Memory B cell (primary cell): ENCODE results near the gene L3MBTL1.

ENCODE experiments used
- ATAC-seq: fragments of 150-1000 bp; cut with Tn5 transposase; 2 replicates; pipeline ENCODE4 v1.10.0; 2021; ENCODE audit warnings: low read depth, mild to moderate bottlenecking, moderate library complexity
- DNase-seq, 2 donors: peaks; one replicate each; pipeline ENCODE4 v3.0.0; 2022; ENCODE audit warnings: low spot score in 2 of 2
- H3K27ac Mint-ChIP-seq: one replicate; pipeline ENCODE4 v1.8.0; 2022; ENCODE audit warnings: mild to moderate bottlenecking, moderate library complexity, mixed read lengths
- H3K27me3 Mint-ChIP-seq: one replicate; pipeline ENCODE4 v1.8.0; 2022; ENCODE audit warnings: mixed read lengths
- H3K36me3 Mint-ChIP-seq: one replicate; pipeline ENCODE4 v1.8.0; 2022; ENCODE audit warnings: mild to moderate bottlenecking, mixed read lengths
- H3K4me1 Mint-ChIP-seq: one replicate; pipeline ENCODE4 v1.8.0; 2022; ENCODE audit warnings: mixed read lengths
- H3K4me3 Mint-ChIP-seq: one replicate; pipeline ENCODE4 v1.8.0; 2022; ENCODE audit warnings: mild to moderate bottlenecking, moderate library complexity, mixed read lengths
- H3K9me3 Mint-ChIP-seq: one replicate; pipeline ENCODE4 v1.8.0; 2022; ENCODE audit warnings: mixed read lengths

Gene L3MBTL1

DNA sequence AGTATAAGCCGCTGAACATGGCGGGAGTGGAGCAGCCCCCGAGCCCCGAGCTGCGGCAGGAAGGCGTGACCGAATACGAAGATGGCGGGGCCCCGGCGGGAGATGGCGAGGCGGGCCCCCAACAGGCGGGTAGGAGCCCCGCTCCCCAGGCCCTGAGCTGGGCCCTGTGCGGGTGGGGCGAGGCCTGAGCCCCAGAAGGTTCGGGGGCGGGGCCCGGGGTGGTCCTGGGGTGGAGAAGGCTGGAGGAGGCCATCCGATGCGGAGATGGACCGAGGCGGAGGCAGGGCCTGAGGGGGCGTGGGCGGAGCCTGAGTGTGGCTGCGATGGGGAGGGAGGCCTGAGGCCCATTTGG is 7.1 kb downstream of the L3MBTL1 start:
- H3K4me1 Mint-ChIP-seq = peaks cover 15% of the 10 kb centered on the region
- peaks cover 4% of the 10 kb centered on the region for H3K27me3 Mint-ChIP-seq
- H3K9me3 Mint-ChIP-seq = no peaks in the 10 kb centered on the region
- peak overlapping the region; percentile 93 for H3K27ac Mint-ChIP-seq
- H3K4me3 Mint-ChIP-seq = peak overlapping the region; percentile 89
- no peak for DNase-seq
- ATAC-seq = peak; percentile 16
- peaks cover 2% of the 10 kb centered on the region for H3K36me3 Mint-ChIP-seq

DNA sequence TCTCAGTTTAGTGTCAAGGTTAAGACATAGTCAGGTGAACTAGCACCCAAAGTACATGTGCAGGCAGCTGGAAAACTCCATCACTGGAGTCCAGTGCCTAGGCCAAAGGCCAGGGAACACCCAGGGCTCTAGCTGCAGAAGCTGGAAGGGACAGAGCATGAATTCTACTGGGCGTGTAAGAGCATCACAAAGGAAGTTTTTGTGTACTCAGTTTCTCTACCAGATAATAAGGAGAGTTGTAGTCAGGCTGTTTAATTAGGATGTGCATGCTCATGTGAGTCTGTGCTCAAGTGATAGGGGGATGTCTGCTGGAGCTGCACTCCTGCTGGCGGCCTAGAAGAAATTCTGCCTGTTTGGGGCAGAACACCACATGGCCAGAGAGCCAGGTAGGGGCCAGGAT is 8.1 kb downstream of the L3MBTL1 start:
- Mint-ChIP-seq H3K9me3 (no peaks in the 10 kb centered on the region), H3K4me3 (peak overlapping the region; percentile 89), H3K27me3 (peaks cover 4% of the 10 kb centered on the region), H3K36me3 (peaks cover 2% of the 10 kb centered on the region), H3K4me1 (peaks cover 15% of the 10 kb centered on the region), H3K27ac (no peak overlapping the region)
- DNase-seq (no peak), ATAC-seq (no peak)

DNA sequence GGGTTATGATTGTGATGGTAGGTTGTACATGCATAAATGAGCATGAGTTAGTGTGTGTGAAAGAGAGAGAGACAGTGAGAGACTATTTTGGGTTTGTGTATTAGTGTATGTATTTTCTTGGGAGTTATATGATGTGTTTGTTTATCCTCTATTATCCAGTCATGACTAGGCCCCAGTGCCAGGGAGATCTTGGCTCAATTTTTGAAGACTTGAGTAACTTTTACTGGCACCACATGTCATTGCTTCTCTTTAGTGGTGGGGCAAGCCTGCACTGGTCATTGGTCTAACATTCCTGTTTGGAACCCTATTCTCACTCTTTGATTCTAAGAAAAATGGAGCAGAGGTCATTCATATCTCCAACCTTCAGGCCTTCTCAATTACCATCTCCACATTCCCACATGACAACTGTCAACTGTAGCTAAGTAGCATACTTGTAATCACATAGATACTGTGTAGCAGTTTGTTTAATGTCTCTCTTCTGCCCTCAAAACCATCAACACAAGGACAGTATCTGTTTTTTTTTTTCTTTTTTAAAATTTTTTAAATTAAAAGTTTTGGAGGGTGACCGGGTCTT is 8.8 kb downstream of the L3MBTL1 start:
- H3K36me3 Mint-ChIP-seq = peaks cover 4% of the 10 kb centered on the region
- DNase-seq = no peak
- H3K27me3 Mint-ChIP-seq = peaks cover 4% of the 10 kb centered on the region
- H3K9me3 Mint-ChIP-seq = no peaks in the 10 kb centered on the region
- H3K27ac Mint-ChIP-seq = no peak overlapping the region
- H3K4me3 Mint-ChIP-seq = no peak overlapping the region
- ATAC-seq = no peak
- H3K4me1 Mint-ChIP-seq = peaks cover 15% of the 10 kb centered on the region

DNA sequence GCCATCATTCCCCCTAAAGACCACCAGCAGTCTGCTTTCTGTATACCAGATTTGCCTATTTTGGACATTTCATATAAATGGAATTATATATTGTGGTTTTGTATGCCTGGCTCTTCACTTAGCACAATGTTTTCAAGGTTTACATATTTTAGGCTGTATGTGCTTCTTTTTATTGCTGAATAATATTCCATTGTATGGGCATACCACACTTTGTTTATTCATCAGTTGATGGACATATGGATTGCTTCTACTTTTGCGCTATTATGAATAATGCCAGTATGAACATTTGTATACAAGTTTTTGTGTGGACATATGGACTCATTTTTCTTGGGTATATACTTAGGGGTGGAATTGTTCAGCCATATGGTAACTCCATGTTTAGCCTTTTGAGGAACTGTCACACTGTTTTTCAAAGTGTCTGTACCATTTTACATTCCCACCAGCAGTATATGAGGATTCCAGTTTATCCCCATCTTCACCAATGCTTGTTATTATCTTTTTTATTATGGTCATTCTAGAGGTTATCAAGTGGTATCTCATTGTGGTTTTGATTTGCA is 12.7 kb downstream of the L3MBTL1 start:
- H3K4me3 Mint-ChIP-seq = no peak overlapping the region
- no peak overlapping the region for H3K27ac Mint-ChIP-seq
- peaks cover 2% of the 10 kb centered on the region for H3K9me3 Mint-ChIP-seq
- no peak for ATAC-seq
- peaks cover 9% of the 10 kb centered on the region for H3K4me1 Mint-ChIP-seq
- no peak for DNase-seq
- H3K27me3 Mint-ChIP-seq = peaks cover 3% of the 10 kb centered on the region
- H3K36me3 Mint-ChIP-seq = peaks cover 5% of the 10 kb centered on the region

DNA sequence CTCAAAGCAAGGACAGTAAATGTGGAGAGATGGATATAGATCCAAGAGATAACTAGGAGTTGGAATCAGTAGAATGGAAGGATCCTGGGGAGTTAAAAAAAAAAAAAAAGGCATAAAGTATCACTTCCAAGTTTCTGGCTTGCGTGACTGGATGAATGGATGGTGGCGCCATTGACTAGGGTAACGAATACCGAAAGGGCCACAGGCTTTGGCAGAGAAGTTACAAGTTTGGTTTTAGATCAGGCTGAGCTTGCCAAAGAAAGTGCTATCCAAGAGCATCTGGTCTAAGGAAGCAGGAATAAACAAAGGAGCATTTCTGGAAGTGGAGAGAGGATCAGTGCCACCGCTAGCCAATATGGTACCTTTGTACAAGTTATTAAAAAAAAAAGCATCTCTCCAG is 17.5 kb downstream of the L3MBTL1 start:
- Mint-ChIP-seq H3K27ac (no peak overlapping the region), H3K4me3 (no peak overlapping the region), H3K36me3 (peaks cover 4% of the 10 kb centered on the region), H3K27me3 (peaks cover 4% of the 10 kb centered on the region), H3K4me1 (no peaks in the 10 kb centered on the region), H3K9me3 (peaks cover 2% of the 10 kb centered on the region)
- ATAC-seq (no peak), DNase-seq (no peak)

DNA sequence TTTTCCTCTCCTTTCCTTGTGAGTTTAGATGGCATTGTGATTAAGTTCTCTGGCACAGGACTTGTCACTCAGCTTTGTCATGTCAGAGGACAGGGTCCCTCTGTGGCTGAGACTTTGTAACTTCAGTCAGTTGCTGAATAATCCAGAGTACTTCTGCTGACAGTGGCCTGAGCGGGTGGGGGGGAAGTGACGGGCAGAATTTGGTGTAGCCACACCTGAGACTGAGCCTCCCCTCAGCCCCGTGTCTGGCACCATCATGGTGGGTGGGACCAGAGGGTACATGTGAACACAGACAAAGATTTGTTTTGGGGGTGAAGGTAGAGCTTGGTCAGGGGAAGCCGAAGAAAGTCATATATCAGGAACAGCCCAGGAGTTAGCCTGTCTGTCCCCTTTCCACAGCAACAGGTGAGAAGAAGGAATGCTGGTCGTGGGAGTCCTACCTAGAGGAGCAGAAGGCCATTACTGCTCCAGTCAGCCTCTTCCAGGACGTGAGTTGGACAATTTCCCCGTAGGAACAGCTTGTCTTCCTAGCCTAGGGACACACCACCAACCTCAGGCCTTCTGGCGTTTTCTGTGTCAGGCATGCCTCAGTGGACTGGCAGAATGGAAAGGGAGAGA is 20.9 kb downstream of the L3MBTL1 start:
- no peak overlapping the region for H3K27ac Mint-ChIP-seq
- H3K4me3 Mint-ChIP-seq = no peak overlapping the region
- ATAC-seq (no peak), DNase-seq (no peak)
- H3K9me3 Mint-ChIP-seq = peaks cover 2% of the 10 kb centered on the region
- H3K36me3 Mint-ChIP-seq = peaks cover 2% of the 10 kb centered on the region
- H3K27me3 Mint-ChIP-seq = peaks cover 1% of the 10 kb centered on the region
- H3K4me1 Mint-ChIP-seq = no peaks in the 10 kb centered on the region

DNA sequence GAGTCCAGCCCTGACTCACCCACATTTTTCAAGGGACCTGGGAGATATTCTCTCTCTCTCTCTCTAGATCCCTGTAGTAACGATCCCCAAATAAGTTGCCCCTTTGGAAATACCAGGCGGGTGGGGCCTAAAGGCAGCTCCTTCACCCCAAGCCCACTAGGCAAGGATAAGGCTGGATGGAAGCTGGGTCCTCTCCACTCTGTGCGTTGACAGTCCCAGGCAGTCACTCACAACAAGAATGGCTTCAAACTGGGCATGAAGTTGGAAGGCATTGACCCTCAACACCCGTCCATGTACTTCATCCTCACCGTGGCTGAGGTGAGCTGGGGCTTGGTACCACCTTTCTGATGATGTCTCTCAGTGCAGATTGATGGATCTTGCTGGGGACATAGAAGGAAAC is 21.6 kb downstream of the L3MBTL1 start:
- ATAC-seq = no peak
- no peaks in the 10 kb centered on the region for H3K4me1 Mint-ChIP-seq
- no peak for DNase-seq
- no peak overlapping the region for H3K27ac Mint-ChIP-seq
- no peak overlapping the region for H3K4me3 Mint-ChIP-seq
- H3K36me3 Mint-ChIP-seq = peaks cover 2% of the 10 kb centered on the region
- peaks cover 2% of the 10 kb centered on the region for H3K9me3 Mint-ChIP-seq
- peaks cover 1% of the 10 kb centered on the region for H3K27me3 Mint-ChIP-seq

DNA sequence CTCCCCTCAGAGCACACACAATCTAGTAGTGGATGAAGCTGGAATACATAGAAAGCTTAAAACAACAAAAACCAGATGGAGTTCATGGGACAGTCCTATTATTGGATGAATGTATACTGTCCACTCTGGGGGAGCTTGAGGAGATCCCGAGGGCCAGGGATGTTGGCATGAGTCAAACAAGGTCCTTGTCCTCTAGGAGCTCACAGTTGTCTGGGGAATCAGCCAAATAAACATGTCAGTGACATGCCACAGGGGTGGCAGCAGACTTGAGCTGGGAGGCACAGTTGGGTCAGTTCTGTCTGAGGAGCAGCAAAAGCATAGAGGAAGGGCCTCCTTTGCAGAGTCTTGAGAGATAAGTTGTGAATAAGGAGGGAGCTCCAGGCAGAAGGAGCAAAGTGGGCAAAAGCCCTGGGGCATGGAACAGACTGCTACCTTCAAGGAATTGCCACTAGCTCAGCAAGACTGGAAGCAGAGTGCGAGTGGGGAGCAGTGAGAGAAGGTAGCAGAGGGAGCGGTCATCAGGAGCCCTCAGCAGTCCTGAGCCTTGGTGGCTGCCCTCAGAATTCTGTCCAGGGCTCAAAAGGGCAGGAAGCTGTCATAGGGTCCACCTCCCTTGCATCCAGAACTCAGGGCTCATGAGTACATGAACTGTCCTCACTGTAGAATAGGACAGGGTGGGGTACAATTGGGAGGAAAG is 22.1 kb downstream of the L3MBTL1 start:
- DNase-seq = no peak
- peaks cover 2% of the 10 kb centered on the region for H3K36me3 Mint-ChIP-seq
- H3K27me3 Mint-ChIP-seq = peaks cover 1% of the 10 kb centered on the region
- no peak for ATAC-seq
- H3K27ac Mint-ChIP-seq = no peak overlapping the region
- peaks cover under 1% of the 10 kb centered on the region for H3K9me3 Mint-ChIP-seq
- H3K4me1 Mint-ChIP-seq = no peaks in the 10 kb centered on the region
- H3K4me3 Mint-ChIP-seq = no peak overlapping the region

DNA sequence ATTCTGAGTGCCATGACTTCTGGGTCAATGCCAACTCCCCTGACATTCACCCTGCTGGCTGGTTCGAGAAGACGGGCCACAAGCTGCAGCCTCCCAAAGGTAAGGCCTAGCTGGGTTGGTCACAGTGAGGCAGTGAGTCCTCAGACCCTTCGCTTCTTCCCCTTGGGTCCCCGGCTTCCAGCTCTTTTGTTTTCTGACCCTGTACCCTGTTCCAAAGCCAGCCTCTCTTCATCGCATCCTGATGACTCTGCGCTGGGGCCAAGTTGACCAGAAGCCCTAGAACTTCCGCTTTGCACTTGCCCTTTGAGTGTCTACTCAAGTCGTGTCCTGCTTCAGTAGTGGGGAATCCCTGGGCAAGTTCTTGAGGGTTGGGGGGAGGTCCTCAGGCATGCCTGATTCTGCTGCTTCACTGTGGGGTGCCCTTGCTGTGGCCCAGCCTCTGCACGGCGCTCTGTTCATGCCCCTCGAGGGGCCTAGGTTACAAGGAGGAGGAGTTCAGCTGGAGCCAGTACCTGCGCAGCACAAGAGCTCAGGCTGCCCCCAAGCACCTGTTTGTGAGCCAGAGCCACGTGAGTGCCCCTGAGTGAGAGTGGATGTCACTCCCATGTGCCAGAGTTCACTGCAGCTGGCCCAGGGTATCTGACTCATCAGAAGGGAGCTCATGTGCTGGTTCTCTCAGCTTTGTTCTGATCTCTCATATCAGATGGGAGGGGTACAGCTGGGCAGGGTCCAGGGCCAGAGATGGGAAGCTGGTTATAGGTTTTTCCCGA is 23.0 kb downstream of the L3MBTL1 start:
- no peak overlapping the region for H3K27ac Mint-ChIP-seq
- H3K36me3 Mint-ChIP-seq = peaks cover 3% of the 10 kb centered on the region
- DNase-seq (no peak), ATAC-seq (no peak)
- H3K4me1 Mint-ChIP-seq = no peaks in the 10 kb centered on the region
- no peaks in the 10 kb centered on the region for H3K9me3 Mint-ChIP-seq
- H3K4me3 Mint-ChIP-seq = no peak overlapping the region
- peaks cover 1% of the 10 kb centered on the region for H3K27me3 Mint-ChIP-seq

DNA sequence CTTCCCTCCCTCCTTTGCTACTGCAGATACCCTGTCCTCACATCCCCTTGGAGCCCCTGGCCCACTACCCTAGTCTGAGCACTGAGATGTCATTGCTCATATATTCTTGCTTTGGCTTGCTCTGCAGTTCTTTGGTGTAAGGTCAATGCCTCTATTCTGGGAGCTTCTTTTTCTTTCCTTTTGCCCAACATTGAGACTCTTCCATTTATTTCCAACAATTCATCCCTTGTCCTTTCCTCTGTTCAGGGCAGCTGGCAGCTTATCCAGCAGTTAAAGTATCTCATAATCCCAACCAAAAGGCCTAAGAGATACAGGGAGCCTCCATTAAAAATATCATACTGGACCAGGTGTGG is 23.6 kb downstream of the L3MBTL1 start:
- Mint-ChIP-seq H3K27ac (no peak overlapping the region), H3K36me3 (peaks cover 5% of the 10 kb centered on the region)

DNA sequence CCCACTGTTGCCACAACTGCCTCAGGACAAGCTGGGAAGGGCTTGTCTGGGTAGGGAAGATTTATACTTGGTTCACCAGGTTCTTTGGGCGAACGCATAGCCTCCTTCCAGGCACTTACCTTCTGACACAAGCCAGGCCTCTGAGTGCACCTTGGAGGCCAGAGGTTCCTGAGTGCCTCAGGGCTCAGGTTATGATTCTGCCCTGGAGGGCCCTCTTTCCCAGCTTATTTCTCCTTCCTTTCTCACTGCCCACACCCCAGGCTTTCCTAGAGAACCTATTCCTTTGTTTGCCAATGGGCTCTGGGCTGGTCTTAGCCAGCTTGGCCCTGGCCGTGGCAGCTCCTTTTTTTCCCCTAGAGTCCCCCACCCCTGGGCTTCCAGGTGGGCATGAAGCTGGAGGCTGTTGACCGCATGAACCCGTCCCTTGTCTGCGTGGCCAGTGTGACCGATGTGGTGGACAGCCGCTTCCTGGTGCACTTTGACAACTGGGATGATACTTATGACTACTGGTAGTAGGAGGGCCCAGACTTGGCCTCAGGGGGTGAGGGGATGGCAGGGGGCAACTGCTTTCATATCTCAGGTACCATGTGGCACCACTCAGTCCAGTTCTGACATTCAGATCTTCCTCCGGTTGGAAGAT is 25.0 kb downstream of the L3MBTL1 start:
- no peak for ATAC-seq
- peaks cover 5% of the 10 kb centered on the region for H3K36me3 Mint-ChIP-seq
- peaks cover 1% of the 10 kb centered on the region for H3K27me3 Mint-ChIP-seq
- H3K4me3 Mint-ChIP-seq = no peak overlapping the region
- no peaks in the 10 kb centered on the region for H3K9me3 Mint-ChIP-seq
- H3K27ac Mint-ChIP-seq = no peak overlapping the region
- H3K4me1 Mint-ChIP-seq = no peaks in the 10 kb centered on the region
- DNase-seq = no peak

More for the DNA sequence above, 23.6 kb downstream of the L3MBTL1 start:
- Mint-ChIP-seq H3K27me3 (peaks cover 1% of the 10 kb centered on the region), H3K4me1 (no peaks in the 10 kb centered on the region), H3K9me3 (no peaks in the 10 kb centered on the region), H3K4me3 (no peak overlapping the region)
- ATAC-seq (no peak), DNase-seq (no peak)

DNA sequence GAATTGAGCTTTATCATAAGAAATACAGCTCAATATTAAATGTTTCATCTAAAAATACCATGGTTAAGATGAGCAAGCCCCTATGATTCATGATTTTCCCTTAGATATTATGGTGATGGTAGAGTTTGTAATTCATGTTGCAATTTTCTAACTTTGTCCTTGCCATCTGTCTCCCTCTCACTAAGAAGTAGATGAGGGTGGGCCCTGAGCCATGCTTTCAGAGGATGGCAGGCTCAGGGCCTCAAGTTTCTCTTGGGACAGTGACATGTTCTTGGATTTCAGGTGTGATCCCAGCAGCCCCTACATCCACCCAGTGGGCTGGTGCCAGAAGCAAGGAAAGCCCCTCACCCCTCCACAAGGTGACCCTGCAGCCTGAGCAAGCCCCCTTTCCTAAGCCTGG is 25.6 kb downstream of the L3MBTL1 start:
- Mint-ChIP-seq H3K36me3 (peaks cover 4% of the 10 kb centered on the region), H3K4me3 (no peak overlapping the region), H3K27ac (no peak overlapping the region), H3K27me3 (peaks cover 1% of the 10 kb centered on the region), H3K4me1 (peaks cover 2% of the 10 kb centered on the region), H3K9me3 (no peaks in the 10 kb centered on the region)
- ATAC-seq (no peak), DNase-seq (no peak)

DNA sequence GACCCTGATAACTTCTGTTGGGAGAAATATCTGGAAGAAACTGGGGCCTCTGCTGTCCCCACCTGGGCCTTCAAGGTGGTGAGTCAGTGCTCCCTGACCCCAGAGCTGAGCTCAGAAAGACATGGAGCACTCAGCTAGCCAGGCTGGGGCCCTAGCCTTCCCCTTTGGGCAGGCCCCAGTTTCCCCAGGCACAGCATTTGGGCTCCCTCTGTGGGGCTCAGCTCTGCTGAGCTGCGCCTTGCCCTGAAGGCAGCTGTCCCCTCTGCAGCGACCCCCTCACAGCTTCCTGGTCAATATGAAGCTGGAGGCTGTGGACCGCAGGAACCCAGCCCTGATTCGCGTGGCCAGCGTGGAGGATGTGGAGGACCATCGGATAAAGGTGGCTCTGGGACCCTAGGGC is 26.5 kb downstream of the L3MBTL1 start:
- Mint-ChIP-seq H3K4me1 (peaks cover 2% of the 10 kb centered on the region), H3K9me3 (no peaks in the 10 kb centered on the region), H3K4me3 (no peak overlapping the region), H3K27ac (no peak overlapping the region), H3K27me3 (peaks cover 1% of the 10 kb centered on the region), H3K36me3 (peaks cover 3% of the 10 kb centered on the region)
- DNase-seq (no peak), ATAC-seq (no peak)
